GM10847 (cell line): ENCODE measurements around the gene DST.

ENCODE experiments used
- POLR2A ChIP-seq: IDR thresholded peaks from 2 replicates; pipeline ENCODE4 v1.6.1; 2011; ENCODE audit not compliant: insufficient read length; ENCODE audit errors: extremely low read depth

Gene DST

DNA sequence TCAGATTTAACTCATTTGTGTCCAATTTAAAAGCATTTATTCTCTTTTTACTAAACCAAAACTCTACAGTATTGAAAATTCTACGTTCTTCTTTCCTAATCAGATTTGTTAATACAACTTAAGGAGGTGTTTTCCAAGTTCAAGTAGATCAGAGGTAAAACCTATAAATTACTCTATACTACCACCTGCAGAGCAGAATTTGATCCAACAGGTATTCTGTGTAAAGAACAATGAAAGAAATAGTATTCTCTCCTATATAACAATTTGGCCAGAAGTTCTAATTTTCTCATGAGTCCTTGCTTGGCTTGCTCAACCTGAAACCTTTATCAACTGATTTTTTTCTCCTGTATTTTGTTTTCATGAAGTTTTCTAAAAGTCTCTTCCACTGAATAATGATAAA is 28.5 kb upstream of the DST start:
- no peak for TF ChIP-seq POLR2A

DNA sequence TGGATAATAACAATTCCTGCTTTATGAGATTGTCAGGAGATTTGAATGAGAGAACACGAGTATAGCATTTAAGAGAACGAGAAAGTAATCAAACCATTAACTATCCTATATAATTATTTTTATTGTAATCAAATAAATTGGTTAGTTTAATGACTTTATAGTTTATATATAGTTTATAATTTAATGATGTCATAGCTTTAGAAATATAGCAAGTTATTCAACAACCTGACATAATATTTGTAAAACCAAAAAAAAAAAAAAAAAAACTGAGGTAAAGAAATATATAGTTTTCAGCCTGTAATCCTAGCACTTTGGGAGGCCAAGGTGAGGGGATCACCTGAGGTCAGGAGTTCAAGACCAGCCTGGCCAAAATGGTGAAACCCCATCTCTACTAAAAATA is 26.4 kb upstream of the DST start:
- TF ChIP-seq POLR2A, result no peak

DNA sequence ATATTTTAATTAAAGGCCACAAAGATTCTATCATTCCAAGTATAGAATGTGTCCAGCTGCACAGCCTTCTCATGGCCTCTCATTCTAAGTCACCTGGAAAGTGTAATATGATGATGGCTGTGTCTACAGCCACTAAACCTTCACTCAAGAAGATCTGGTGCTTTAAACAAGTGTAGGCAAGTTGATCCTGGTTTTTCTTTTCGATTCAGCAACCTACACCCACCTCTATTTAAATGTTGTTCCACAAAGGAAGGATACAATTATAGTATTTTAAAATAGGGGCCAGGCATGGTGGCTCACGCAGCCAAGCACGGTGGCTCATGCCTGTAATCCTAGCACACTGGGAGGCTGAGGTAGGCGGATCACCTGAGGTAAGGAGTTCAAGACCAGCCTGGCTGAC is 25.5 kb upstream of the DST start:
- no peak for TF ChIP-seq POLR2A

GRCh38 chr6:56667336-56667735 is 24.6 kb upstream of the DST start:
- TF ChIP-seq POLR2A, result no peak

- TF ChIP-seq POLR2A, result no peak
Observed at GRCh38 chr6:56664029-56664428, 21.3 kb upstream of the DST start.

DNA sequence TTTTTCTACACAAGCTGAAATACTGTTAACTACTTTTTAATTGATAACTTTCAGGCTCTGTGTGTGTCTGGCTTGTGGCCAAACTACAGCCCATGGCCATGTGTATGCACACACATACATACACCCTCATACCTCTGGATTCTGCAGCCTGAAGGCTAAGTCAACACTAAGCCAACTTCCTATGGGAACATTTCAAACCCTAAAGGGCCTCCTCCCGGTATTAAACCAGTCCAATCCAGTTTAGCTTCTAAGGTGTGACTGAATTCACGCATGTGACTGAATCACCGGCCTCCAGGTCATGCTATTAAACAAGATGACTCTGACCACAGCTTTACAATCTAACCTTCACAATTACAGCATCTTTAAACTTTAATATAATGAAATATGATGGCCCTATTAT is 20.7 kb upstream of the DST start:
- TF ChIP-seq POLR2A, result no peak

DNA sequence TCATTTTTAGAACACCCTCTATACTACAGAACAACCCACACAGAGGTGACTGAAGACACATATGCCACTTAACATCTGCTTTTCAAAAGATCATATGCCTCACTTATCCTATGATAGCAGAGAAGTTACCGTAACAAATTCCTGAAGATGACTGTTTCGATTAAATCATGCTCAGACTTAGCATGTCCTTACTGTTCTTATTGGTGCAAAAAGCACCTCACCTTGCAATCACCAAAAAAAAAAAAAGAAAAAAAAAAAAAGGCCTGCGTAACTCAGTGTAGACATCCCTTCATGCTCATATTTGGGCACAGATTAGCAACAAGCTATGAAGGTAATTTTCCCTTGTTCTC is 17.7 kb upstream of the DST start:
- TF ChIP-seq POLR2A, result no peak

- no peak for TF ChIP-seq POLR2A
Observed at GRCh38 chr6:56659721-56660380, 17.2 kb upstream of the DST start.

DNA sequence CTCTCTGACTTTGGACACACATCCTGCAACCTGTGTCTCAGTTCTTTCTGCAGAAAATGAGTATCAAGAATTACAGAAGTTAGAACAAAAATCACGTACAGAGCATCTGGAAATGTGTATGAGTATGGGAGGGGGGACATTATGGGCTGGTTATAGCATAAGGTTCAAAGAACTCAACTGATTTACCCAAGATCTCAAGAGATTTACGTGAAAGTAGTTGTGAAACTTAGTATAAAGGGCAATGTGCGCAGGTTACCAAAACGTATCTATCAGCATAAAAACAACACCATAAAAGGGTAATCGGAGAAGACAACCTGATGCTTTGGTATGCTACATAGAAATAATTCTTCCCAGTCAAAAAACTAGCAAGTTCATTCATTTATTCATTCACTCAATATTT is 15.6 kb upstream of the DST start:
- TF ChIP-seq POLR2A, result no peak

- TF ChIP-seq POLR2A, result no peak
Observed at GRCh38 chr6:56657354-56657753, 14.7 kb upstream of the DST start.

DNA sequence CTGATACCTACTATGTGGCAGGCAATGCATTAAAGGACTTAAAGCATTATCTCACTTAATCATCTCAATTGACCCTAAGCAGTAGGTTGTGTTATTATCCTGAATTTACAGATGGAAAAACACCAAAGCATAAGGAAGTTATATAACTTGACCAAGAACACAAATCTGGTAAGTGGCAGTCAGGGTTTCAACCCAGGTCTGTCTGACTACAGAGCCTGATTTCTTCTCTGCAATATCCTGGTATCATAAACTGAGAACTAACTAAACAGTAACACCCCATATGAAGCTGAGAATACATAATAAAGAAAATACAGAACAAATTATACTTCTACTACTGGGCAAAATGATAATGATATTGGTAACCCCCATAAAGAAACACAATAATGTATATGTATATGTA is 13.8 kb upstream of the DST start:
- TF ChIP-seq POLR2A, result no peak

DNA sequence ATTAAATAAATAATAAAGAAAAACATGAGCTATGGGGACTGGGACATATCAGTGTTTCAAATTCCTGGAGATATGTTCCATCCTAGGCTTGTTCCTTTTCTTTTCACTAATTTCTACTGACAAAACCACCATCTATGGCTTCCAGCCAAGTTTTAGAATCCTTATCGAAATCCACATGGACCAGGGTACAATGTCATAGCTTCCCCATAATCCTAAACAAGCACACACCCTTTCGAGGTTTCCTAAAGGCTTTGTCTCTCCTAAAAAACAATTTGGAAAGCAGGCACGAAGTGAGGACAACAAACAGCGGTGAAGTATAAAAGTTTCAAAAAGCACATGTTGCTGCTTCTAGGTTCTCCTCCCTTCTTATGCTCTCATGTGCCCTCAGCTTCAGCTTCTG is 13.3 kb upstream of the DST start:
- no peak for TF ChIP-seq POLR2A

DNA sequence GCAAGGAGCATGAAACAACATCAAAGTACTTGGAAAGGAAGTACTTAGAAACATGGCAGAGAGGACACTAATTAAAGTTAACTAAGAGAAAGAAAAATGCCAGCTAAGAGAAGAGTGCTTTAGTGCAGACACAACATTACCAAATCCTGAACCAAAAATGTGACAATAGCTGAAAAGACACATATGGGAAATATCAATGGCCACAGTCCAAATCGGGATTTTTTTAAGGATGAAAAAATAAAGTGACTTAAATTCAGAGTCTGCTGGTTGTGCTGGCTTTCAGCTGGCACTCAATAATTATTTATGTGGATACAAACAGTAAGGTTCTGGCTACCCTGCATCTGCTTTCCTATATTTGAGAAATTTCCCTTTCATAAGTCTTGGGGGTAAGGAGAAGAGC is 12.6 kb upstream of the DST start:
- no peak for TF ChIP-seq POLR2A

DNA sequence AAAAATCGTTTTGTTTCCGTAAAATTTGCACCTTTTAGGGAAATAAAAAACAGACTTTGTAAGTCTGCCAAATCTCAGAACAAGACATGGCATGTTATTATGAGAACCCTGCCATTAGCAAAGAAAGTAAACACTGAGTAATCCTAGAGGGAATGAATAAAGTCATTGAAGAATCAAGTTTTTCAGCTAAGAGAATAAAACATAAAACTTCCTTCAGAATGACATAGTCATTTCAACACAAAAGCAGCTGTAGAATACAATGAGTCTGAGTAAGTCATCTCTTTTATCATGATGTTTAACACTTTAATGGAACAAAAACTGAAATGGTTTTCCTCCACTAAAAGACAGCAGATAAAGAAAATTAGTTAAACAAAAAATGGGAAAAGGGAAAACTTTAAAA is 10.3 kb upstream of the DST start:
- no peak for TF ChIP-seq POLR2A

DNA sequence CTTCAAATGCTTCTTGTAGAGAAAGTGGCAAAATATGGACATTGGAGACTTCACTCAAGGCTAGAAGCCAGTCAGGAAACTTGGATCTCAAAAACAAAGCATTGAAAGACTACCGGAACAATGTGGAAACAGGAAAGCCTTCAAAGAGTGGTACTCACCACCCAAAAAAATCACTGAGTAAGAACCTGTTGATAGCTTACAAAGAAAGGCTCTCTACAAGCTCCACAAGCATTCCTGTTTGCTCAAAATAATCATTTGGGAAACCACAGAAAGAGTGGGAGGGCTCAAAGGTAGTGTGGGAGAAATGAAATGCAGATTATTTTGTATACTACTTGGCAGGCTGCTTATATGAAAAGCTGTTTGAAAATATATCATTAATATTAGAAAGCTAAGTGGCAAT is 9.5 kb upstream of the DST start:
- no peak for TF ChIP-seq POLR2A

DNA sequence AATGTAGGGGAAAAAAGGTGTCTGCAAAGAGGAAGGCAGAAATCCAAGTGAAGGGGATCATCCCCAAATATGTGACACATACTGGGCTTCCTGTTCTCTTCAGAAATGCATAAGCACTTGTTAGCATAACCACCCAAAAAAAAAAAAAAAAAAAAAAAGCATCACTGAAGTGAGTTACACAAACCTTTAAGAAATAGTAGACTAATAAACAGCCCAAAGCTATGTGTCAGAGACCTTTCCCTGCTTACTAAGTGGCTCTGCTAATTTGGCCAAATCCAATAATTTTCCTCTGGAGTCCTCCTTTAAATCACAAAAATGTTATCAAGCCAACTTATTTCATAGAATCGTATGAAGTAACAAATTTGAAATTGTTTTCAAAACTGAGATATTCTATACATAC is 7.5 kb upstream of the DST start:
- TF ChIP-seq POLR2A, result no peak

DNA sequence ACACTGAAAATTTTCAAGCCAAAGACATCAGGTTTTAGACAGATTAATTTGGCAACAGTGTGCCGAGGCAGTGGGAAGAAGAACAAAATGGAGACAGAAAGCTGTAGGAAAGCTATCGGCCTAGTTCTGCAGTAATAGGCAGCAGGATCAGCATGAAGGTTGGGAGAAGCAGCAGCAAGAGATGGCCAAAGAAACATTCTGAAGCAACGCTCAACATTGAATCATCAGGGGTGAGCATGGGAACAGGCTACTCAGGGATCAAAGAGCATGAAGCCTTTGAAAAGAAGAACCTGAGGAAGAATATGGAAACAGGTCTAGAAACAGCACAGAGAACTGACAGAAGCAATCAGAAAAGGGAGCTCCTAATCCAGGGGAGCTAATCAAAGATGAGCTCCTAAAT is 7.1 kb upstream of the DST start:
- no peak for TF ChIP-seq POLR2A

- TF ChIP-seq POLR2A, result no peak
Observed at GRCh38 chr6:56649053-56649769, 6.5 kb upstream of the DST start.

GRCh38 chr6:56647172-56647762 is 4.6 kb upstream of the DST start:
- TF ChIP-seq POLR2A, result no peak
